Lower leg skin (tissue), 3 donors: ENCODE results near the gene MECR.

ENCODE experiments used
- CTCF ChIP-seq, 3 donors: fragments of 450-650 bp; IDR thresholded peaks; one replicate each; pipeline ENCODE4 v1.5.1; 2016; ENCODE audit warnings: antibody characterized with exemption in 3 of 3, mild to moderate bottlenecking in 3 of 3, moderate library complexity in 2 of 3
- POLR2A ChIP-seq, 2 donors: fragments of 450-650 bp; IDR thresholded peaks; one replicate each; pipeline ENCODE4 v1.6.1; 2016 to 2017; ENCODE audit warnings: antibody characterized with exemption in 2 of 2, mild to moderate bottlenecking in 1 of 2, moderate library complexity in 1 of 2

GRCh38 chr1:29144178-29144577 is 86.6 kb downstream of the MECR start:
- TF ChIP-seq CTCF (IDR thresholded peaks at IDR 0.05) (no peak), POLR2A (IDR thresholded peaks at IDR 0.05) (no peak)
